Esophagus muscularis mucosa (tissue), 4 donors: ENCODE data around the gene COX6B1. TPM values are rescaled to one million over a fixed set of nuclear protein-coding genes. Genes with fewer than 3 reads are reported as not detected.

ENCODE experiments used
- DNase-seq: peaks from one replicate; pipeline ENCODE4 v3.0.0-alpha.2; 2017; ENCODE audit errors: extremely low spot score
- H3K27ac ChIP-seq, 4 donors: fragments of 200-600 bp; sonication (generic); replicated peaks in 1 of 4; 1 replicate in 3 of 4; 2 replicates in 1 of 4; pipeline ENCODE4 v1.5.1; 2016 to 2019; ENCODE audit warnings: mild to moderate bottlenecking in 1 of 4
- H3K27me3 ChIP-seq, 4 donors: fragments of 200-600 bp; sonication (generic); one replicate each; pipeline versions ENCODE4 v1.5.1 to v1.6.0; 2016 to 2019
- H3K36me3 ChIP-seq, 4 donors: fragments of 200-600 bp; sonication (generic); one replicate each; pipeline ENCODE4 v1.5.1; 2016 to 2019
- H3K4me1 ChIP-seq, 4 donors: fragments of 200-600 bp; sonication (generic); one replicate each; pipeline ENCODE4 v1.5.1; 2016 to 2019
- H3K4me3 ChIP-seq, 4 donors: fragments of 200-600 bp; sonication (generic); 1 replicate in 2 of 4; 2 replicates in 2 of 4; pipeline ENCODE4 v1.5.1; 2016 to 2019; ENCODE audit warnings: mild to moderate bottlenecking in 4 of 4, moderate library complexity in 1 of 4
- H3K9me3 ChIP-seq, 4 donors: fragments of 200-600 bp; sonication (generic); 1 replicate in 3 of 4; 2 replicates in 1 of 4; pipeline ENCODE4 v1.5.1; 2016 to 2019
- CTCF ChIP-seq, 3 experiments: fragments of 200-600 bp in 2 of 3; fragments of 450-650 bp in 1 of 3; sonication (generic) in 2 of 3; IDR thresholded peaks; one replicate each; pipeline ENCODE4 v1.5.1; 2017 to 2019; ENCODE audit warnings: antibody characterized with exemption in 3 of 3, mild to moderate bottlenecking in 2 of 3, moderate library complexity in 1 of 3
- EP300 ChIP-seq: sonication (generic); formaldehyde crosslinking; IDR thresholded peaks from one replicate; pipeline ENCODE4 v1.6.1; 2017; ENCODE audit warnings: antibody characterized with exemption
- POLR2A ChIP-seq: fragments of 450-650 bp; IDR thresholded peaks from one replicate; pipeline ENCODE4 v1.6.1; 2017; ENCODE audit warnings: antibody characterized with exemption, moderate library complexity, mild to moderate bottlenecking, low read depth
- POLR2AphosphoS5 ChIP-seq, 2 donors: sonication (generic); formaldehyde crosslinking; IDR thresholded peaks; one replicate each; pipeline ENCODE4 v1.6.1; 2017; ENCODE audit warnings: antibody characterized with exemption in 2 of 2
- WGBS: methylation state at CpG from one replicate; pipeline ENCODE4 v1.1.5; 2018; 5-methylcytosine and 5-hydroxymethylcytosine counted together
- intact Hi-C: fragments of 100-400 bp; cut with DNase I; formaldehyde crosslinking; loops from one replicate; pipeline ENCODE4 v1.15.1; 2023
- total RNA-seq, 4 donors: library from RNA; depleted of rRNA; stranded (reverse); fragments of >200 nt; gene quantifications; one replicate each; pipeline versions ENCODE4 v1.1.0 to v1.2.1, GENCODE V29; 2016

COX6B1 gene
- total RNA-seq, 4 donors from 2014 or later = 205 to 508 (median 313) TPM

- TF ChIP-seq POLR2AphosphoS5 (IDR thresholded peaks at IDR 0.05) = no peak
- no peak for TF ChIP-seq POLR2A
- no peak for TF ChIP-seq CTCF (IDR thresholded peaks at IDR 0.05)
- TF ChIP-seq EP300 = no peak
- H3K36me3 ChIP-seq = peaks cover 18 to 57% (median 40%) of the 10 kb centered on the region in 4 donors
- WGBS = 72% methylated on average over 7 of the region's 7 CpGs
- H3K4me3 ChIP-seq = no peak overlapping the region
- no peaks in the 10 kb centered on the region for H3K4me1 ChIP-seq
- intact Hi-C loops = no loop called here
- no peak overlapping the region for H3K27ac ChIP-seq
- no peaks in the 10 kb centered on the region for H3K27me3 ChIP-seq
- DNase-seq = no peak
- H3K9me3 ChIP-seq = no peaks in the 10 kb centered on the region
Observed at GRCh38 chr19:35665604-35666003, 17.5 kb downstream of the COX6B1 start.

GRCh38 chr19:35666251-35666913, 18.3 kb downstream of the COX6B1 start, which contains the start of gene UPK1A:
UPK1A (plus strand) TSS chr19:35666517; CDS start chr19:35666813, 296 bp downstream.
- Histone ChIP-seq H3K27me3 (no peaks in the 10 kb centered on the region), H3K36me3 (peaks cover 10 to 49% (median 35%) of the 10 kb centered on the region in 4 donors), H3K4me3 (no peak within 1 kb of the TSS), H3K4me1 (no peaks in the 10 kb centered on the region), H3K27ac (no peak within 1 kb of the TSS), H3K9me3 (no peaks in the 10 kb centered on the region)
- no peak for DNase-seq
- intact Hi-C loops = no loop called here
- no peak for TF ChIP-seq CTCF (IDR thresholded peaks at IDR 0.05)
- TF ChIP-seq POLR2A = no peak
- no peak for TF ChIP-seq EP300
- TF ChIP-seq POLR2AphosphoS5 (IDR thresholded peaks at IDR 0.05) = no peak
- 80% methylated on average over 13 of the region's 16 CpGs for WGBS

GRCh38 chr19:35669566-35669965, 21.4 kb downstream of the COX6B1 start:
- peaks cover 3 to 10% (median 8%) of the 10 kb centered on the region in 4 donors for H3K4me1 ChIP-seq
- DNase-seq = no peak
- peaks cover 0 to 28% (median 8%) of the 10 kb centered on the region in 4 donors for H3K27me3 ChIP-seq
- H3K9me3 ChIP-seq = no peaks in the 10 kb centered on the region
- no peak overlapping the region for H3K27ac ChIP-seq
- WGBS = 83% methylated on average over 6 of the region's 6 CpGs
- no peak for TF ChIP-seq POLR2A
- TF ChIP-seq EP300 = no peak
- peaks cover 0 to 17% (median 9%) of the 10 kb centered on the region in 4 donors for H3K36me3 ChIP-seq
- no peak overlapping the region for H3K4me3 ChIP-seq
- intact Hi-C loops = no loop called here

- intact Hi-C loops = no loop called here
- DNase-seq = no peak
- no peak overlapping the region for H3K27ac ChIP-seq
- H3K27me3 ChIP-seq = peaks cover 0 to 32% (median 8%) of the 10 kb centered on the region in 4 donors
- H3K4me1 ChIP-seq = peaks cover 3 to 10% (median 8%) of the 10 kb centered on the region in 4 donors
- no peak overlapping the region for H3K4me3 ChIP-seq
- H3K9me3 ChIP-seq = no peaks in the 10 kb centered on the region
- no peak for TF ChIP-seq POLR2AphosphoS5 (IDR thresholded peaks at IDR 0.05)
- no peak for TF ChIP-seq POLR2A
- no peak for TF ChIP-seq CTCF (IDR thresholded peaks at IDR 0.05)
- TF ChIP-seq EP300 = no peak
- WGBS = 68% methylated on average over 4 of the region's 4 CpGs
- H3K36me3 ChIP-seq = peaks cover 0 to 13% (median 7%) of the 10 kb centered on the region in 4 donors
Observed at GRCh38 chr19:35669974-35670373, 21.9 kb downstream of the COX6B1 start.

GRCh38 chr19:35670686-35671085, 22.6 kb downstream of the COX6B1 start:
- no peak overlapping the region for H3K27ac ChIP-seq
- H3K4me1 ChIP-seq = peaks cover 3 to 10% (median 8%) of the 10 kb centered on the region in 4 donors
- intact Hi-C loops = no loop called here
- no peak overlapping the region for H3K4me3 ChIP-seq
- 79% methylated on average over 1 of the region's 1 CpG for WGBS
- peaks cover 0 to 40% (median 8%) of the 10 kb centered on the region in 4 donors for H3K27me3 ChIP-seq
- DNase-seq = no peak
- no peaks in the 10 kb centered on the region for H3K9me3 ChIP-seq
- peaks cover 0 to 6% (median under 1%) of the 10 kb centered on the region in 4 donors for H3K36me3 ChIP-seq
- no peak for TF ChIP-seq EP300
